ENCODE data around the gene OR10V1. TPM values are rescaled to one million over a fixed set of nuclear protein-coding genes. Genes with fewer than 3 reads are reported as not detected.
"Not testable (repeated sequence)": the region's sequence is repeated elsewhere in the genome, so short reads cannot be mapped to it uniquely, and the experiment has no call there.

Gene OR10V1
- total RNA-seq, 1 donor = not detected

DNA sequence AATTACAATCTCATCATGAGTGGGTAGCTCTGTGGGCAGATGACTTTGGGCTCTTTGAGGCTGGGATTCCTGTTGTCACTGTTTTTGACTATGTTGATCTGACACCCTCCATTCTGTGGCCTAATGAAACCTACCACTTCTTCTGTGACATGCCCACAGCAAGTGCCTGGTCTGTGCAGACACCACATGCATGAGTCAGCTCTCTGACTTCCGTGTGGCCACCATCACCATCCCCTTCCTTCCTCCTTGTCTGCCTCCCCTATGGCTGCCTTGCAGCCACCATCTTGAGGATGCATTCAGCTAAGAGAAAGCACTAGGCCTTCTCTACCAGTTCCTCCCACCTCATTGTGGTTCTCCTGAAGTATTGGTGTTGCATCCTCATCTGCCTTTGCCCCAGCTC is 15.3 kb upstream of the OR10V1 start:
- no peak overlapping the region for H3K4me3 ChIP-seq (ENCODE audit: low read length)
- H3K9me3 ChIP-seq (ENCODE audit: low read depth, low read length) = no peaks in the 10 kb centered on the region
- H3K4me1 ChIP-seq (ENCODE audit: insufficient read depth, low read length) = peaks cover 21% of the 10 kb centered on the region
- H3K27me3 ChIP-seq (ENCODE audit: insufficient read depth, low read length) = no peaks in the 10 kb centered on the region

DNA sequence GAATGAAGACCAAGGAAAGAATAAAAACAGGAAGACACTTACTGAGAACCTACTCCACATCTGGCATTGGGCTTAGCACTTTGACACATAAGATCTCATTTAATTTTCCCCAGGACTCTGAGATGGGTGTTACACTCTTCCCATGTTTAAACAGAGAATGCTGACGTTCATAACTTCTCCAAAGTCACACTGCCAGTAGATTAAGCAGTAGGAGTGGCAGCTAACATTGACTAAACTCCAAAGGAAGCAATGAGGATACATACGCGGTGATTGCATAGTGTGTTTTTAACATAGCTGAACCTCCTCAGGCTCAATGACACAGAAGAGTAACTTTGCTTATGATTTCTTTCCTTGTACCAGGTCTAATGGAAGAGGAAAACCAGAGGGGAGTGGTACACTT is 14.5 kb upstream of the OR10V1 start:
- Histone ChIP-seq H3K27me3 (ENCODE audit: insufficient read depth, low read length) (no peaks in the 10 kb centered on the region), H3K4me1 (ENCODE audit: insufficient read depth, low read length) (peaks cover 21% of the 10 kb centered on the region), H3K9me3 (ENCODE audit: low read depth, low read length) (no peaks in the 10 kb centered on the region), H3K4me3 (ENCODE audit: low read length) (no peak overlapping the region)

DNA sequence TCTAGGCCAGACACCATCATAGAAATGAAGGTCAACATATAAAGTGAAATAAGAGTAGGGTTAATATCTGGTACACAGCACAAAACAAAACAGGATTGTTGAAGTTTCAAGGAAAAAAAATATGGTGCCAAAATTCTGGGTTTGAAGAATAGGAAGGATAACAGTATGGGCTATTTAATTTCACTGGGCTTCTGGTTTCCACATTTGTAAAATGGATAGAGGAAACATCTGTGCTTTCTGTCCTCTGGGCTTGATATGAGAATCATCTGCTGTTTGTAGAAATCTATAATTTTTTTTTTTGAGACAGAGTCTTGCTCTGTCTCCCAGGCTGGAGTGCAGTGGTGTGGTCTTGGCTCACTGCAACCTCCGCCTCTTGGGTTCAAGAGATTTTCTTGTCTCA is 13.8 kb upstream of the OR10V1 start:
- Histone ChIP-seq H3K27me3 (ENCODE audit: insufficient read depth, low read length) (peaks cover 3% of the 10 kb centered on the region), H3K4me1 (ENCODE audit: insufficient read depth, low read length) (peaks cover 21% of the 10 kb centered on the region), H3K9me3 (ENCODE audit: low read depth, low read length) (no peaks in the 10 kb centered on the region), H3K4me3 (ENCODE audit: low read length) (no peak overlapping the region)

DNA sequence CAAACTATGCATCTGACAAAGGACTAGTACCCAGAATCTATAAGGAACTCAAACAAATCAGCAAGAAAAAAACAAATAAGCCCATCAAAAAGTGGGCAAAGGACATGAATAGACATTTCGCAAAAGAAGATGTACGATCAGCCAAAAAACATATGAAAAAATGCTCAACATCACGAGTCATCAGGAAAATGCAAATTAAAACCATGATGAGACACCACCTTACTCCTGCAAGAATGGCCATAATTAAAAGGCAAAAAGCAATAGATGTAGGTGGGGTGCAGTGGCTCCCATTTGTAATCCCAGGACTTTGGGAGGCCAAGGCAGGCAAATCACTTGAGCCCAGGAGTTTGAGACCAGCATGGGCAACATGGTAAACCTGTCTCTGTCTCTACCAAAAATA is 10.4 kb upstream of the OR10V1 start:
- Histone ChIP-seq H3K4me1 (ENCODE audit: insufficient read depth, low read length) (peaks cover 14% of the 10 kb centered on the region), H3K4me3 (ENCODE audit: low read length) (no peak overlapping the region), H3K9me3 (ENCODE audit: low read depth, low read length) (no peaks in the 10 kb centered on the region), H3K27me3 (ENCODE audit: insufficient read depth, low read length) (peaks cover 3% of the 10 kb centered on the region)

DNA sequence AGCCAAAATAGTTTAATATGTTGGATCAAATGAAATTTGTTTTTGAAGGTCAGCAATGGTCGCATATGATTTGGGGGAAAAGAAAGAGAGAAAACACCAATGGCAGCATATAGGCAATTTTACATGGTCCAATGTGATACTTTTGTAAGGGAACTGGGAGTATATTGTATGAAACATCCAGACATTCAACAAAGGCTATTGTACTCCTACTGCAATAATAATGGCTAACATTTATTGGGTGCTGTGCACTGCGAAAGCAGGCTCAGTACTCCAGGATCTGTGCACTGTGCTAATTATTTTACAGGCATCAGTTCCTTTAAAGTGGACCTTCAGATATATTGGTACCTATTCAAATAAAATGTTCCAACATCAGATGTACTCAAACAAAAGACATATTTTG is 5.9 kb upstream of the OR10V1 start:
- H3K4me1 ChIP-seq (ENCODE audit: insufficient read depth, low read length) = no peaks in the 10 kb centered on the region
- peaks cover 3% of the 10 kb centered on the region for H3K27me3 ChIP-seq (ENCODE audit: insufficient read depth, low read length)
- no peaks in the 10 kb centered on the region for H3K9me3 ChIP-seq (ENCODE audit: low read depth, low read length)
- no peak overlapping the region for H3K4me3 ChIP-seq (ENCODE audit: low read length)

DNA sequence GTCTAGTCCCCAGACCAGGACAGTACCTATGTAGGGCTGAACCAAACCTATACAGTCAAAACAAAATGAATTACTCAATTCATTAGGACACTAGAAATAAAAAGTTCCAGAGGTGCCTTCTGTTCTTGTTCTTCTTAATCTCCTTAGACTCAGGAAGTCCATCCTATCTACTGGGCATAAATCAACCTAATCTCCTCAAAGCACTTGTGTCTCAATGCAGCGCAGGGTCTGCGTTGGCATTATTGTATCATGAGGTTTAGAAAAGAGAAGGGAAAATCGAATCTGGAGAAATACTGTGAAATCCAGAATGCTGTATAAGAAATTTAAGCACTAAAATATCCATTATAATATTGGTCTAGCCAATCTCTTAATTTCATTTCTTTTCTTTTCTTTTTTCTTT is 2.4 kb upstream of the OR10V1 start:
- Histone ChIP-seq H3K9me3 (ENCODE audit: low read depth, low read length) (no peaks in the 10 kb centered on the region), H3K4me1 (ENCODE audit: insufficient read depth, low read length) (no peaks in the 10 kb centered on the region), H3K27me3 (ENCODE audit: insufficient read depth, low read length) (no peaks in the 10 kb centered on the region), H3K4me3 (ENCODE audit: low read length) (no peak overlapping the region)

DNA sequence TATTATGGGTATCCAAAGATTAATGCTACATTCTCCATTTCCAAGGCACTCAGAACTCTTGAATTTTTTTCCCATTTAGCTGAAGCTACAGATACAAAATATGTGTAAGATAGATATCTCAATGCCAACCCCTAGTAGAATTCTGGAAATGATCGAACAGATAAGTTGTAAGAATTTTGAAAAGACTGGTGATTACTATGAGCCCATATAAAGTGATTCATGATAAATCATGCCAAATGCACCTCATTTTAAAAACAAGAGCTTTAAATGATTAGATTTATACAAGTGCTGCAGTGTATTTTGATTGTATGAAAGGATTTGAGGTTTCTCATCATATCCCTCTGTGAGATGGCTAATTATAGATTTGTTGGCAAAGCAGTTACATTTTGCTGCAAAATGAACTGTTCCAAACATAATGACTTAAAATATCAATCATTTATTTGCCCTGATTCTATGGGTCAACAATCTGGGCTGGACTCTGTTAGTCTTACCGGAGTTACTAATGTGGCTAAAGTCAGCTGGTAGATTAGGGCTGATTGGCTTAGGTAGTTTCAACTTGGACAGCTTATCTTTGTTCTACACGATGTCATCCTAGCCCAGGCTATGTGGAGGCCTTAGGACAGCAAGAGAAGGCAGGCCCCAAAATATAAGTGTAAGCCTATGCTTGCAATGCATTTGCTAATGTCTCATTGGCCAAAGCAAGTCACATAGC is 3.4 kb downstream of the OR10V1 start:
- Histone ChIP-seq H3K4me3 (ENCODE audit: low read length) (no peak overlapping the region), H3K4me1 (ENCODE audit: insufficient read depth, low read length) (no peaks in the 10 kb centered on the region), H3K27me3 (ENCODE audit: insufficient read depth, low read length) (no peaks in the 10 kb centered on the region), H3K9me3 (ENCODE audit: low read depth, low read length) (no peaks in the 10 kb centered on the region)

DNA sequence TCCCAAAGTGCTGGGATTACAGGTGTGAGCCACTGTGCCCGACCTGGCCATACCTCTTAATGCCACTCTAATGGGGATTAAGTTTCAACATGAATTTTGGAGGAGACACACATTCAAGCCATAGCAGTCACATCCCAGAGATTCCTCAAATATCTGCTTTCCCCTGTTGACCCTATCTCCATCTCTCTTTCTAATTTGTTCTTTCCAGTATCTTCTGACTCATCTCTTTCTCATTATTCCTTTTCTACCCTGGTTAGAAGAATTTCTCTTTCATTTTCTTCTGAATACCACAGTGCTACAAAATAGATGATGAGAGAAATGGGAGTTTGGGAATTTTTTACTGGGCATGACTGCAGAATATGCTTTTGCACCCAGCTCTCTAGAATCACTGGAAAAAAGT is 5.1 kb downstream of the OR10V1 start:
- Histone ChIP-seq H3K27me3 (ENCODE audit: insufficient read depth, low read length) (no peaks in the 10 kb centered on the region), H3K4me3 (ENCODE audit: low read length) (no peak overlapping the region), H3K4me1 (ENCODE audit: insufficient read depth, low read length) (no peaks in the 10 kb centered on the region), H3K9me3 (ENCODE audit: low read depth, low read length) (no peaks in the 10 kb centered on the region)

DNA sequence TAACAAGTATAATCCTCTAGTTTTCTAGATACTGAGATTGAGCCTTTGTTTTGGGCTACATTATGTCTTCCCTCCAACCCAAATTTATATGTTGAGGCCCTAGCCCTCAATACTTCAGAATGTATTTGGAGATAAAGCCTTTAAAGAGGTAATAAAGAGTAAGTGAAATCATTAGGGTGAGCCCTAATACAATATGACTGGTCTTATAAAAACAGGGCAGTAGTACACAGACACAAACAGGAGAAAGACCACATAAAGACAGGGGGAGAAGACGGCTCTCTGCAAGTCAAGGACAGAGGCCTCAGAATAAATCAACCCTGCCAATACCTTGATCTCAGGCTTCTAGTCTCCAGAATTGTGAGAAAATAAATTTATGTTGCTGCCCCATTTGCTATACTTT is 6.3 kb downstream of the OR10V1 start:
- no peaks in the 10 kb centered on the region for H3K4me1 ChIP-seq (ENCODE audit: insufficient read depth, low read length)
- no peaks in the 10 kb centered on the region for H3K27me3 ChIP-seq (ENCODE audit: insufficient read depth, low read length)
- H3K4me3 ChIP-seq (ENCODE audit: low read length) = no peak overlapping the region
- H3K9me3 ChIP-seq (ENCODE audit: low read depth, low read length) = no peaks in the 10 kb centered on the region

DNA sequence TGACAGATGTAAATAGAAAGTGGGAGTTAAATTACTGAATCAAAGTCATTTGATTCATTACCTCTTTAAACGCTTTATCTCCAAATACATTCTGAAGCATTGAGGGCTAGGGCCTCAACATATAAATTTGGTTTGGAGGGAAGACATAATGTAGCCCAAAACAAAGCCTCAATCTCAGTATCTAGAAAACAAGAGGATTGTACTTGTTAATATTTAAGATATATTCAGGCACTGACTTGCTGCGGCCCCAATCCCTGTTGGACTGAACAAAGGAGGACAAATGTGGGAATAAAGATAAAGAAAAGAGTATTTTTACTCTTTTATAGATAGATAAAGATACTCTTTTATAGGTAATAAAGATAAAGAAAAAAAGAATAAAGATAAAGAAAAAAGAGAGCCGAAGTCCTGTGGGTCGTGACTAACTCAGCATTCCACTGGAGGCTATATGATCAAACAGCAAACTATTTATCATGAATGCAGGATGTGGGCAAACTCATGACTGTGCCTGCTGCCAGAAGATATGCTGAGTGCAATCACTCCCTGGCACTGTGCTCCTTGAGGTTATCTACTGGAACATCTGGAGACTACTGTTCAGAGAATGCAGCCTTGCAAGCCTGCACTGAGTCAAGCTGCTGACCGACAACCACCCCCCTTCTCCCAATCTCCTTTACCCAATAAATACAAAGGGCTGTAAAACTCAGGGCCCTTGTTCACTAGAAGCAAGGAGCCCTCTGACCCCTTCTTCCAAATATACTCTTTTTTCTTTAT is 6.9 kb downstream of the OR10V1 start:
- H3K27me3 ChIP-seq (ENCODE audit: insufficient read depth, low read length) = no peaks in the 10 kb centered on the region
- H3K9me3 ChIP-seq (ENCODE audit: low read depth, low read length) = no peaks in the 10 kb centered on the region
- H3K4me3 ChIP-seq (ENCODE audit: low read length) = no peak overlapping the region
- H3K4me1 ChIP-seq (ENCODE audit: insufficient read depth, low read length) = no peaks in the 10 kb centered on the region

DNA sequence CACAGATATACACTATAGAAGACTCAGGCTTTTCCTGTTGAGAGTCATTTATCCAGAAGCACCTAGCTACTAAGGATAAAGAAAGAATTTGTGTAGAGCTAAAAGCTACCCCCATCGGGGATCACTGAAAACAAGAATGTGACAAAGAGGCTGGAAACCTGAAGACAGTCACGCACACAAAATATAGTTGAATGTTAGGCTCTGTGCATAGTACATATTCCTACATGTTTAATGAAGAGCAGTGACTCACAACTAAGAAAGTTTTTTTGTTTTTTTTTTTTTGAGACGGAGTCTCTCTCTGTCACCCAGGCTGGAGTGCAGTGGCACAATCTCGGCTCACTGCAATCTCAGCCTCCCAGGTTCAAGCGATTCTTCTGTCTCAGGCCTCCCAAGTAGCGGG is 8.4 kb downstream of the OR10V1 start:
- no peaks in the 10 kb centered on the region for H3K4me1 ChIP-seq (ENCODE audit: insufficient read depth, low read length)
- H3K9me3 ChIP-seq (ENCODE audit: low read depth, low read length) = no peaks in the 10 kb centered on the region
- H3K4me3 ChIP-seq (ENCODE audit: low read length) = no peak overlapping the region
- H3K27me3 ChIP-seq (ENCODE audit: insufficient read depth, low read length) = no peaks in the 10 kb centered on the region

DNA sequence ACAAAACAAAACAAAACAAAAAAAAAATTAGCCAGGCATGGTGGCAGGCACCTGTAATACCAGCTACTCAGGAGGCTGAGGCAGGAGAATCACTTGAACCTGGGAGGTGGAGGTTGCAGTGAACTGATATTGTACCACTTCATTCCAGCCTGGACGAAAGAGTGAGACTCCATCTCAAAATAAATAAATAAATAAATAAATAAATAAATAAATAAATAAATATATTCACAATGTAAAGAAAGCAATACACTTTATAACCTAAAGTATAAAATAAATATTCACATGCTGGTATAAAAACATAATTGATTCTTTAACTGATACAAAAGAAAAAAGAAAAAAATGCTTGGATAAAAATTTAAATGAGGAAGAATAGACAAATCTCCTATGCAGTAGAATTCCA is 10.1 kb downstream of the OR10V1 start:
- not testable (repeated sequence) for H3K27me3 ChIP-seq (ENCODE audit: insufficient read depth, low read length); H3K4me3 ChIP-seq (ENCODE audit: low read length); H3K9me3 ChIP-seq (ENCODE audit: low read depth, low read length); H3K4me1 ChIP-seq (ENCODE audit: insufficient read depth, low read length)

DNA sequence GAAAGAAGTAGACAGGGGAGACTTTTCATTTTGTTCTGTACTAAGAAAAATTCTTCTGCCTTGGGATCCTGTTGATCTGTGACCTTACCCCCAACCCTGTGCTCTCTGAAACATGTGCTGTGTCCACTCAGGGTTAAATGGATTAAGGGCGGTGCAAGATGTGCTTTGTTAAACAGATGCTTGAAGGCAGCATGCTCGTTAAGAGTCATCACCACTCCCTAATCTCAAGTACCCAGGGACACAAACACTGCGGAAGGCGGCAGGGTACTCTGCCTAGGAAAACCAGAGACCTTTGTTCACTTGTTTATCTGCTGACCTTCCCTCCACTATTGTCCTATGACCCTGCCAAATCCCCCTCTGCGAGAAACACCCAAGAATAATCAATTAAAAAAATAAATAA is 13.5 kb downstream of the OR10V1 start:
- H3K27me3 ChIP-seq (ENCODE audit: insufficient read depth, low read length); H3K4me1 ChIP-seq (ENCODE audit: insufficient read depth, low read length); H3K9me3 ChIP-seq (ENCODE audit: low read depth, low read length); H3K4me3 ChIP-seq (ENCODE audit: low read length): not testable (repeated sequence)

DNA sequence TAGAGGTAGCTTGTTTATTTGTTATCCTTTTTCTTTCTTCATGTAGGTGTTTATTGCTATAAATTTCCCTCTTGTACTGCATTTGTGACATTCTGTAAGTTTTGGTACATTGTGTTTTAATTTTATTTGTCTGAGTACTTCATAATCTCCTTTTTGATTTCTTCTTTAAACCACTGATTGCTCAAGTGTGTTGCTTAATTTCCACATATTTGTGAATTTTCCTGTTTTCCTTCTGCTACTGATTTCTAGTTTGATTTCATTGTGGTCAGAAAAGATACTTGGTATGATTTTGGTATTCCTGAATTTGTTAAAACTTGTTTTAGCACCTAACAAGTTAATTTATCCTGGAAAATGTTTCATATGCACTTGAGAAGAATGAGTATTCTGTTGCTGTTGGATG is 15.1 kb downstream of the OR10V1 start:
- no peak overlapping the region for H3K4me3 ChIP-seq (ENCODE audit: low read length)
- H3K9me3 ChIP-seq (ENCODE audit: low read depth, low read length) = peaks cover 4% of the 10 kb centered on the region
- H3K4me1 ChIP-seq (ENCODE audit: insufficient read depth, low read length) = no peaks in the 10 kb centered on the region
- H3K27me3 ChIP-seq (ENCODE audit: insufficient read depth, low read length) = peaks cover 3% of the 10 kb centered on the region

DNA sequence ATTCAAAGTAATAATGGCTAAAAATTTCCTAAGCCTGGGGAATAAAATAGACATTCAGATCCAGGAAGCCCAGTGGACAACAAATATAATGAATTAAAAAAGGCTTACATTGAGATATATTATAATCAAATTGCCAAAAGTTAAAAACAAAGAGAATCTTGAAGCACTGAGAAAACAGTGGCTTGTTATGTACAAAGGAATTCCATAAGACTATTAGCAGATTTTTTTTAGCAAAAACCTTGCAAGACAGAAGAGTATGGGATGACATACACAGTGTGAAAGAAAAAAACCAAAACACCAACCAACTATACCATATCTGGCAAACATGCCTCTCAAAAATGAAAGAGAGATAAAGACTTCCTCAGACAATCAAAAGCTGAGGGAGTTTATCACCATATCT is 20.7 kb downstream of the OR10V1 start:
- peaks cover 3% of the 10 kb centered on the region for H3K27me3 ChIP-seq (ENCODE audit: insufficient read depth, low read length)
- H3K4me3 ChIP-seq (ENCODE audit: low read length) = no peak overlapping the region
- peaks cover 12% of the 10 kb centered on the region for H3K4me1 ChIP-seq (ENCODE audit: insufficient read depth, low read length)
- H3K9me3 ChIP-seq (ENCODE audit: low read depth, low read length) = peaks cover 16% of the 10 kb centered on the region

DNA sequence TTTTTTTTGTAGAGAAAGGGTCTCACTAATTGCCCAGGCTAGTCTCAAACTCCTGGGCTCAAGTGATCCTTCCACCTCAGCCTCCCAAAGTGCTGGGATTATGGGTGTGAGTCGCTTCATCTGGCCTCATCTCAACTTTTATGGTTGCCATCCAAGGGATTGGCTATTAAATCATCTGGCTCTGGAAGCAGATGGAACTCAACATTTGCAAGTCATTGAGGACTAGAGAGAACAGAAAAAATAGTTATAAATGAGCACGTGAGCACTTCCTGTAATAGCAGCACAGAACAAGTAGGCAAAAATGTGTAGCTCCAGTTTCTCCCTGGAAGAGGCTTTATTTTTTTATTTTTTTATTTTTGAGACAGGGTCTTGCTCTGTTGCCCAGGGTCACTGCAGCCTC is 22.5 kb downstream of the OR10V1 start:
- Histone ChIP-seq H3K9me3 (ENCODE audit: low read depth, low read length) (peaks cover 16% of the 10 kb centered on the region), H3K27me3 (ENCODE audit: insufficient read depth, low read length) (peaks cover 3% of the 10 kb centered on the region), H3K4me3 (ENCODE audit: low read length) (no peak overlapping the region), H3K4me1 (ENCODE audit: insufficient read depth, low read length) (peaks cover 15% of the 10 kb centered on the region)

Data from mononuclear cell (primary cell).